ENCODE data around the gene PDGFA.

- TF ChIP-seq CTCF (IDR thresholded peaks at IDR 0.05 in 4 of 5, conservative IDR thresholded peaks at IDR 0.05 in 1 of 5) (no peak), POLR2A (IDR thresholded peaks at IDR 0.05) (no peak)
Measured at GRCh38 chr7:473870-474604, 45.6 kb downstream of the PDGFA start.
